Loucy (cell line): ENCODE data around the gene FAM185A.
"Not testable (repeated sequence)": the region's sequence is repeated elsewhere in the genome, so short reads cannot be mapped to it uniquely, and the experiment has no call there.

ENCODE experiments used
- H2AFZ ChIP-seq: fragments of 200-600 bp; sonication (generic); 2 replicates; pipeline ENCODE4 v1.6.0; 2016; ENCODE audit warnings: antibody characterized with exemption, mild to moderate bottlenecking, low read length, moderate library complexity
- H3F3A ChIP-seq: fragments of 200-600 bp; 2 replicates; pipeline ENCODE4 v1.6.0; 2016; ENCODE audit warnings: antibody characterized with exemption, low read depth, mild to moderate bottlenecking
- H3K27me3 ChIP-seq: fragments of 200-600 bp; sonication (generic); 2 replicates; pipeline ENCODE4 v1.6.1; 2014; ENCODE audit warnings: low read length, mild to moderate bottlenecking; ENCODE audit not compliant: insufficient read depth, poor library complexity, severe bottlenecking
- H3K36me3 ChIP-seq: fragments of 200-600 bp; sonication (generic); 2 replicates; pipeline ENCODE4 v1.6.1; 2016; ENCODE audit warnings: low read length; ENCODE audit not compliant: insufficient read depth
- H3K4me1 ChIP-seq: fragments of 200-600 bp; sonication (generic); 2 replicates; pipeline ENCODE4 v1.5.1; 2014; ENCODE audit warnings: low read length, mild to moderate bottlenecking; ENCODE audit not compliant: insufficient read depth, poor library complexity, severe bottlenecking
- H3K4me2 ChIP-seq: fragments of 200-600 bp; sonication (generic); 2 replicates; pipeline ENCODE4 v1.6.0; 2014; ENCODE audit warnings: antibody characterized with exemption, low read length, low read depth, mild to moderate bottlenecking; ENCODE audit not compliant: poor library complexity, severe bottlenecking
- H3K4me3 ChIP-seq: fragments of 200-600 bp; sonication (generic); 2 replicates; pipeline ENCODE4 v1.5.1; 2014; ENCODE audit warnings: low read length, mild to moderate bottlenecking, mixed read lengths; ENCODE audit not compliant: poor library complexity, severe bottlenecking
- H3K79me2 ChIP-seq: fragments of 200-600 bp; sonication (generic); 2 replicates; pipeline ENCODE4 v1.6.1; 2014; ENCODE audit warnings: low read length; ENCODE audit not compliant: insufficient read depth
- H3K9ac ChIP-seq: fragments of 200-600 bp; sonication (generic); 2 replicates; pipeline ENCODE4 v1.6.0; 2014; ENCODE audit warnings: mild to moderate bottlenecking, low read depth, low read length, moderate library complexity; ENCODE audit not compliant: poor library complexity, severe bottlenecking
- H3K9me2 ChIP-seq: fragments of 200-600 bp; sonication (generic); replicated peaks from 2 replicates; pipeline ENCODE4 v1.6.1; 2016; ENCODE audit warnings: low read depth, low read length, mixed read lengths
- H3K9me3 ChIP-seq: fragments of 200-600 bp; sonication (generic); 2 replicates; pipeline ENCODE4 v1.6.1; 2014; ENCODE audit warnings: mild to moderate bottlenecking, antibody characterized with exemption, low read length, low read depth; ENCODE audit not compliant: insufficient read depth
- H4K20me1 ChIP-seq: fragments of 200-600 bp; sonication (generic); 2 replicates; pipeline ENCODE4 v1.6.0; 2014; ENCODE audit warnings: antibody characterized with exemption, low read length, mild to moderate bottlenecking; ENCODE audit not compliant: insufficient read depth, poor library complexity, severe bottlenecking

The FAM185A gene

DNA sequence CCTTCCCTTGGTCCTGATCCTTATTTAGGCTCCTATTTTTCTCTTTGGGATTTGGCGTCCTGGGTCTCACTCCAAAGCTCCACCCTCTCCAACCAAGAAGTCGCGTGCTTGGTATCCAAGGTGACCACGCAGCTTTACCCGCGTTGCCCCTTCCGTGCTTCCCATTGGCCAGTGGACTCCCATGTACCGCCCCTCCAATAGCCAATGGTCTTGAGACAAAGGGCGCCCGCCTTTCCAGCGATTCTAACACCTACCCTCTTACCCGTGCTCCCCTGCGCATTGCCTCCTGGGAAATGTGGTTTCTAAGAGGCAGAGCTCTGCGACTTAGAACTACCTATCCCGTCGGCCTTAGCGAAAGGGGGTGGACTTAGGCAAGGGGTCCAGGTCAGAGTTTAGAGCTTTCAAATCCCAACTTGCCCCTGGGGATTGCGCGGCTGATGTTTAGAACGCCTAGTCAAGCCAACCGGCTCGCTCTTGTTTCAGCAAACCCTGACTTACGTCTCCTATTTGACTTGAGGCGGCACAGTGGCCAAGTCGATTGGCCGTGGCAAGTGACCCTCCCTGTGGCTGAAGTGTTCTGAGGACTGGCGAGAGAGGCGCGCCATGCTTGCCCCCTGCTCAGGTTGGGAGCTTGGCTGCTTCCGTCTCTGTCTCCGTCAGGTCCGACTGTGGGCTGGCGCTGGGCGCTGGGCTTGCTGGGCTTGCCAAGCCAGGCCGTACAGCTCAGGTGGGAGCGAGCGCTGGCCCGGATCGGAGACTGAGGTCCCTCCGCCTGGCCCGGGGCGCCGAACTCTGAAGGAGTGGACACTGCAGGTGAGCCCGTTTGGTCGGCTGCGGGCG, at the start of gene FAM185A:
Gene FAM185A, plus strand, starts transcription at position 395 of the 840 bp plus-strand sequence. Its CDS starts 209 bp downstream, at position 604.
- not testable (repeated sequence) for H3K36me3 ChIP-seq, H3F3A ChIP-seq, H3K79me2 ChIP-seq, H3K9me2 ChIP-seq, H3K4me1 ChIP-seq, H4K20me1 ChIP-seq, H3K9me3 ChIP-seq, H3K27me3 ChIP-seq
- Histone ChIP-seq H3K4me2 (peak within 1 kb of the TSS; percentile 75), H2AFZ (peak within 1 kb of the TSS; percentile 89), H3K9ac (peak within 1 kb of the TSS; percentile 72), H3K4me3 (peak within 1 kb of the TSS; percentile 79)

DNA sequence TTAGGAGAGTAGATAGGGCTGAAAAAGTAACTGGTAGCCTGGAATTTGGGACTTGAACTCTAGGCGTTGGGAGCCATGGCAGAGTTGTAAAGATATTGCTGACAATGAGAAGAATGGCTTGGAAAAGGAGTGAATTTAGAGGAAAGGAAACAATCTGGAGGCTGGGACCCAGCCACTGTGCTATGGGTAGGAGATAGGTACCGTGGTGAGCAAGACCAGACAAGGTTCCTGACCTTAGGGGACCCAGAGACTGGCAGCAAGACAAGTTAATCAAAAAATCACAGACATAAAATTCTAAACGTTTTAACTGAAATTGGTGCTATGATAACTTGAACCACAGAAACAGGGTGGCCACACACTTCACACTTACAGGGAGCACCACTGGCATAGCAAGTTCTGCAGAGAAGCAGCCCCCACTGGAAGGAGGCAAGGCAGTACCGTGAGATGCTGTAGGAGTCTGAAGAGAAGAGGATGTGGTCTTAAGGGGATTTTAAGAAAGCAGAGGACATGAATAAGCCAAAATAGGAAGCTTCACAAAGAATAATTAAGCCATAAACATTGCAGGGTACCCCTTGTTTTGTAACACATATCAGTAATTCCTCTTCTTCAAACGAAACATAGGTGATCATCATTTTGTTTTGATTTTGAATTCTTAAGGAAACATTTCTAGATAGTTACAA, 35.6 kb upstream of the FAM185A start:
- not testable (repeated sequence) for H3K9me2 ChIP-seq, H3K9ac ChIP-seq, H3K36me3 ChIP-seq, H3K79me2 ChIP-seq, H3K9me3 ChIP-seq, H3K4me3 ChIP-seq, H2AFZ ChIP-seq, H4K20me1 ChIP-seq, H3K4me1 ChIP-seq, H3F3A ChIP-seq, H3K27me3 ChIP-seq
- H3K4me2 ChIP-seq = peak overlapping the region; percentile 10

DNA sequence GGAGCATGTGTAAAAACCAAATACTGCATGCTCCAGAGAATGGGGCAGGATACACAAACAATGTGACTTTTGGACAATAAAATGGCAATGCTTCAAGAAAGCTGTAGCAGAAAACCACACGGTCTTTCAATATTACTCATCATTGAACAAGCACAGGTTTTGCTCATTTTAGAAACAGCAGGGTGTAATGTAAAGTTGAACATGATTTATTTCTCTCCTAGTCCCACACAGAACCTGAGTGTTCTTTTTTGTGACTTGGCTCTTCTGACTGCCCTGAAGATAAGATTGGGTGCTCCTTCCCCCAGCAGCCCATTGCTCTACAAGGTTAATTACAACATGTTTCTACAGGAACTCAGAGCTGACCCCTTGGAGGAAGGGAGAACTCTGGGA, 35.1 kb upstream of the FAM185A start:
- peak overlapping the region; percentile 10 for H3K4me2 ChIP-seq
- not testable (repeated sequence) for H3K4me1 ChIP-seq, H3K4me3 ChIP-seq, H3K36me3 ChIP-seq, H3K9me3 ChIP-seq, H3K79me2 ChIP-seq, H4K20me1 ChIP-seq, H3K27me3 ChIP-seq, H3K9me2 ChIP-seq, H3K9ac ChIP-seq, H3F3A ChIP-seq, H2AFZ ChIP-seq

DNA sequence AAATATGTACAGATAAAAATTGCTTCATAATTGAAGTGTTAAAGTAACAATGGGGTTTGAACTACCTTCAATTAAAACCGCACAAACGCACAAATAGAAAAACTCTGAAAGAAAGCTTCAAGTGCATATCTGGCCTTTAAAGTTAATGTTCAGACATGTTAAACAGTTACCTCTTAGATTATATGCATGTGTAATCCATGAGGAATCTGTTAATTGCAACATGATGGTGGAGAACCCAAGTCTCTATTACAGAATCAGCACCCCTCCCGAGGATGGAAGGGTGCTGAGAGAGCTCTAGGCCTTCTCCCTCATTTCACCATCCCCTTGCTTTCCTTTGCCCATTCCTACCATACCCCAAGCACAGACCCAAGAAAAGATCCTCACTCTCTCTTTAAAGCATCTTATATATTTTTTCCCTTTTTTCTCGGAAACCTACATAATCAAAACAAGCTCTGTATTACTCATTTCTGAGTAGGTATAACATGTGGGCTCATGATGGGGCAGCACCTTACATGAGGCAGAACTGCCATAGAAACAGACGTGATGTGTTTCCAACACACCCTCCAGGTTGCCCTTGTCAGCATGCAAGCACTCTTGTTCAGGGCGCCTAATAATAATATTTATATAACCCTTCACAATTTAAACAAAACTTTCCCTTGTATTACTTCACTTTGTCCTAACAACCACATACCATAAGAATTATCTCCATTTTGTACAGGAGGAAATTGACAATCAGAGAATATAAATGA, 33.9 kb upstream of the FAM185A start:
- H3K27me3 ChIP-seq, H3K36me3 ChIP-seq, H3K9me2 ChIP-seq, H3K9me3 ChIP-seq, H2AFZ ChIP-seq, H3K79me2 ChIP-seq, H3K4me2 ChIP-seq, H3K4me1 ChIP-seq, H4K20me1 ChIP-seq, H3F3A ChIP-seq, H3K4me3 ChIP-seq, H3K9ac ChIP-seq: not testable (repeated sequence)

DNA sequence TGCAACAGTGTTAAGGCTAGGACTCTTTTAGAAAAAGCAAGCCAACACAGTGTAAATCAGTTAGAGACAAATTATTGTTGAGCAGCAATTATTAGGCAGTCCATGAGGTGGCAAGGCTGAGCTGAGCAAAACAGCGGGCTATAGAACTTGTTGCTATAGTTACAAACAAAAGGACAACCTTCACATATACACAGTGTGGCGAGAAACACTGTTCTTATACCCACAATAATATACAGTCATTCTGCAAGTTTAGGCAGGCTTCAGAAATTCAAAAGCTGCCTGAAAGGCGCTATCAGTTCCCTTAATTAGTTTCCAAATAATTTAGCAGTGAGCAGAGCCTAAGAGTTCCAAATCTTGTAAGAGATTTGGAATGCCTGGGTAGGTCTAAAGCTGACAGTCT, 33.1 kb upstream of the FAM185A start:
- not testable (repeated sequence) for H3K4me2 ChIP-seq, H3K79me2 ChIP-seq, H2AFZ ChIP-seq, H3K4me1 ChIP-seq, H3K9me2 ChIP-seq, H3F3A ChIP-seq, H3K36me3 ChIP-seq, H3K9ac ChIP-seq, H4K20me1 ChIP-seq, H3K9me3 ChIP-seq, H3K27me3 ChIP-seq, H3K4me3 ChIP-seq

DNA sequence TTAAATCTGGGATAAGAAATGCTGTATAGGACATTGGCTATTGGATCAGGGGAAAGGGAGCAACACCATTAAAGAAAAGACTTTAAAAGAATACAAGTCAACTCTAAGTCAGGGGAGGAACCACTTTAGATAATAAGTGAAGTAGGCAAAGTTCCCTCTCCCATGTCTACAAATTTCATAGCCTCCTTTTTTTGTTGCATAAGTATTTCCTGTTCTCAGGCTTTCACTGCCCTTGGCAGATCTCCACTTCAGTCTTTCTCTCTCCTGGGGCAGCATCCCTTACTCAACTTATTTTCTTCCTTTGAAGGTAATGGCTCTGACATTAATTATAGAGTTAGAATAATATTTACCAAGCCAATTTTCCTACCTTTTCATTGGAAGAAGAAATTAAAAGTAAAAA, 30.3 kb upstream of the FAM185A start:
- H3F3A ChIP-seq, H3K27me3 ChIP-seq, H3K79me2 ChIP-seq, H4K20me1 ChIP-seq, H3K4me3 ChIP-seq, H3K36me3 ChIP-seq, H3K9me3 ChIP-seq, H3K4me1 ChIP-seq, H3K9me2 ChIP-seq, H3K9ac ChIP-seq, H3K4me2 ChIP-seq, H2AFZ ChIP-seq: not testable (repeated sequence)

DNA sequence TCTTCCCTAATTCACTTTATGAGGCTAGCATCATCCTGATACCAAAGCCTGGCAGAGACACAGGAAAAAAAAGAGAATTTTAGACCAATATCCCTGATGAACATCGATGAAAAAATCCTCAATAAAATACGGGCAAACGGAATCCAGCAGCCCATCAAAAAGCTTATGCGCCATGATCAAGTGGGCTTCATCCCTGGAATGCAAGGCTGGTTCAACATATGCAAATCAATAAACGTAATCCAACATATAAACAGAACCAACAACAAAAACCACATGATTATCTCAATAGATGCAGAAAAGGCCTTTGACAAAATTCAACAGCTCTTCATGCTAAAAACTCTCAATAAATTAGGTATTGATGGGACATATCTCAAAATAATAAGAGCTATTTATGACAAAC, 22.6 kb upstream of the FAM185A start:
- not testable (repeated sequence) for H3K4me3 ChIP-seq, H4K20me1 ChIP-seq, H3K9me3 ChIP-seq, H3K4me1 ChIP-seq, H3K4me2 ChIP-seq, H3K9ac ChIP-seq, H3K9me2 ChIP-seq, H3K36me3 ChIP-seq, H3K79me2 ChIP-seq, H2AFZ ChIP-seq, H3F3A ChIP-seq, H3K27me3 ChIP-seq
